ENCODE measurements around the gene PIBF1. TPM values are rescaled to one million over a fixed set of nuclear protein-coding genes. Genes with fewer than 3 reads are reported as not detected.

Gene PIBF1
- total RNA-seq, 4 donors from 2014 or later, result 21.0 to 159 (median 36.4) TPM

GRCh38 chr13:73056565-73056962 lies 274.6 kb downstream of the PIBF1 start:
- Histone ChIP-seq H3K4me3 (peak overlapping the region in 2 of 4 donors; percentile 72 to 86), H3K27ac (peak overlapping the region in 2 of 4 donors; percentile 40 to 83), H3K27me3 (no peaks in the 10 kb centered on the region), H3K9me3 (no peaks in the 10 kb centered on the region), H3K4me1 (peaks cover 0 to 9% (median 0%) of the 10 kb centered on the region in 4 donors), H3K36me3 (peaks cover 0 to under 1% (median 0%) of the 10 kb centered on the region in 3 donors)
- DNase-seq, result no peak
- no peak for TF ChIP-seq POLR2A (IDR thresholded peaks at IDR 0.05)
- TF ChIP-seq CTCF (IDR thresholded peaks at IDR 0.05), result no peak

- no peaks in the 10 kb centered on the region for H3K27me3 ChIP-seq
- TF ChIP-seq CTCF (IDR thresholded peaks at IDR 0.05) (no peak), POLR2A (IDR thresholded peaks at IDR 0.05) (peak in 1 of 2 donors; percentile 20)
- peak overlapping the region in 3 of 4 donors; percentile 50 to 83 (median 56) for H3K27ac ChIP-seq
- peaks cover 0 to 9% (median 0%) of the 10 kb centered on the region in 4 donors for H3K4me1 ChIP-seq
- H3K9me3 ChIP-seq, result no peaks in the 10 kb centered on the region
- H3K4me3 ChIP-seq, result peak overlapping the region in 3 of 4 donors; percentile 60 to 86 (median 72)
- DNase-seq, result no peak
- H3K36me3 ChIP-seq, result peaks cover 0 to 10% (median 0%) of the 10 kb centered on the region in 3 donors
These were observed 275.5 kb downstream of the PIBF1 start for GRCh38 chr13:73057284-73058063.

- H3K27me3 ChIP-seq, result no peaks in the 10 kb centered on the region
- peaks cover 0 to 11% (median 0%) of the 10 kb centered on the region in 3 donors for H3K36me3 ChIP-seq
- DNase-seq, result no peak
- peak overlapping the region in 3 of 4 donors; percentile 41 to 83 (median 50) for H3K27ac ChIP-seq
- H3K9me3 ChIP-seq, result no peaks in the 10 kb centered on the region
- peak overlapping the region in 3 of 4 donors; percentile 60 to 86 (median 72) for H3K4me3 ChIP-seq
- peaks cover 0 to 9% (median 0%) of the 10 kb centered on the region in 4 donors for H3K4me1 ChIP-seq
- TF ChIP-seq POLR2A (IDR thresholded peaks at IDR 0.05) (no peak), CTCF (IDR thresholded peaks at IDR 0.05) (no peak)
These were observed 276.1 kb downstream of the PIBF1 start for GRCh38 chr13:73058064-73058313.

GRCh38 chr13:73058432-73058735 lies 276.5 kb downstream of the PIBF1 start:
- H3K4me1 ChIP-seq, result peaks cover 0 to 9% (median 0%) of the 10 kb centered on the region in 4 donors
- peak overlapping the region; percentile 60 to 86 (median 66) for H3K4me3 ChIP-seq
- no peak for TF ChIP-seq CTCF (IDR thresholded peaks at IDR 0.05)
- TF ChIP-seq POLR2A (IDR thresholded peaks at IDR 0.05), result no peak
- DNase-seq, result no peak
- no peaks in the 10 kb centered on the region for H3K9me3 ChIP-seq
- no peaks in the 10 kb centered on the region for H3K27me3 ChIP-seq
- H3K27ac ChIP-seq, result peak overlapping the region; percentile 41 to 83 (median 51)
- H3K36me3 ChIP-seq, result peaks cover 0 to 11% (median 0%) of the 10 kb centered on the region in 3 donors

- H3K36me3 ChIP-seq, result peaks cover 0 to 11% (median 0%) of the 10 kb centered on the region in 3 donors
- TF ChIP-seq CTCF (IDR thresholded peaks at IDR 0.05) (no peak), POLR2A (IDR thresholded peaks at IDR 0.05) (peak; percentile 100)
- DNase-seq, result peak; percentile 90 to 100 (median 98)
- H3K27ac ChIP-seq, result peak within 1 kb of the TSS; percentile 52 to 91 (median 78)
- H3K4me1 ChIP-seq, result peaks cover 0 to 9% (median 0%) of the 10 kb centered on the region in 4 donors
- H3K9me3 ChIP-seq, result no peaks in the 10 kb centered on the region
- no peaks in the 10 kb centered on the region for H3K27me3 ChIP-seq
- H3K4me3 ChIP-seq, result peak within 1 kb of the TSS; percentile 60 to 86 (median 66)
These were observed 277.0 kb downstream of the PIBF1 start, which contains the start of gene KLF5 for GRCh38 chr13:73058736-73059459. KLF5 (plus strand) TSS chr13:73059005; CDS start chr13:73059328, 323 bp downstream.
